K562 (cell line): ENCODE results near the gene ADRB1. TPM values are rescaled to one million over a fixed set of nuclear protein-coding genes. Genes with fewer than 3 reads are reported as not detected.

Source experiments
- ATF4 ChIP-seq: fragments of 450-650 bp; formaldehyde crosslinking; IDR thresholded peaks from 2 replicates; pipeline ENCODE4 v1.4.0; 2022; ENCODE audit warnings: mild to moderate bottlenecking, moderate library complexity
- ATF7 ChIP-seq: fragments of 450-650 bp; IDR thresholded peaks from 2 replicates; pipeline ENCODE4 v1.7.1; 2014; ENCODE audit warnings: mild to moderate bottlenecking, moderate library complexity
- CEBPB ChIP-seq: fragments of 450-650 bp; IDR thresholded peaks from 2 replicates; pipeline ENCODE4 v1.6.1; 2016; ENCODE audit warnings: missing genetic modification characterization, missing compliant biosample characterization
- EP300 ChIP-seq: IDR thresholded peaks from 2 replicates; pipeline ENCODE4 v1.6.1; 2012; ENCODE audit warnings: low read length, improper control_type of control experiment
- HNRNPK ChIP-seq: fragments of 200-400 bp; formaldehyde crosslinking; IDR thresholded peaks from one replicate; pipeline ENCODE4 v1.6.1; 2018; ENCODE audit warnings: mild to moderate bottlenecking, low read depth, low read length; ENCODE audit not compliant: poor library complexity, severe bottlenecking
- MEF2A ChIP-seq: IDR thresholded peaks from 2 replicates; pipeline ENCODE4 v1.6.1; 2011; ENCODE audit warnings: low read depth, mild to moderate bottlenecking, low read length, moderate library complexity; ENCODE audit not compliant: control insufficient read depth
- SIN3B ChIP-seq: fragments of 450-650 bp; IDR thresholded peaks from 2 replicates; pipeline ENCODE4 v1.6.1; 2017; ENCODE audit warnings: low read depth, mild to moderate bottlenecking, moderate library complexity
- ZBTB11 ChIP-seq, 3 experiments: fragments of 200-800 bp in 1 of 3; fragments of 250-450 bp in 1 of 3; fragments of 450-650 bp in 1 of 3; sonication (Bioruptor Pico) in 1 of 3; sonication (Bioruptor generic) in 1 of 3; formaldehyde crosslinking in 1 of 3; IDR thresholded peaks; 2 replicates each; pipeline versions ENCODE4 v1.6.1 to v1.8.0; 2016 to 2022; ENCODE audit warnings: mild to moderate bottlenecking in 2 of 3, missing genetic modification characterization in 2 of 3, missing compliant biosample characterization in 1 of 3, moderate library complexity in 1 of 3
- ZNF318 ChIP-seq, 2 experiments: fragments of 450-650 bp; IDR thresholded peaks; 2 replicates each; pipeline ENCODE4 v1.6.1; 2016; ENCODE audit warnings: mild to moderate bottlenecking in 2 of 2, borderline replicate concordance in 1 of 2, low read depth in 1 of 2, moderate library complexity in 1 of 2
- ZNF644 ChIP-seq: fragments of 200-800 bp; sonication (Bioruptor generic); IDR thresholded peaks from 2 replicates; pipeline ENCODE4 v1.6.1; 2016; ENCODE audit warnings: low read depth, missing genetic modification characterization, missing compliant biosample characterization
- ZNF699 ChIP-seq: fragments of 250-450 bp; sonication (Bioruptor Pico); IDR thresholded peaks from 2 replicates; pipeline ENCODE4 v1.8.0; 2021; ENCODE audit warnings: mild to moderate bottlenecking, moderate library complexity; ENCODE audit not compliant: insufficient replicate concordance
- polyA plus RNA-seq, 8 experiments: library from polyadenylated mRNA; depleted of rRNA in 4 of 8; stranded (reverse) in 5 of 8; unstranded in 3 of 8; fragments of >200 nt; fragmentation: Nextera tagmentation in 2 of 8; fragmentation: Illumina TruSeq in 1 of 8; extraction: Ambion mirVana in 2 of 8; extraction: Trizol in 1 of 8; gene quantifications; 2 replicates each; pipeline versions ENCODE4 v1.2.1 to v1.2.3, GENCODE V29; 2011 to 2014; ENCODE audit warnings: inconsistent platforms in 1 of 8, missing spikeins in 1 of 8
- total RNA-seq, 7 experiments: library from RNA; depleted of rRNA in 6 of 7; stranded (reverse); fragments of >200 nt in 6 of 7; fragmentation: Illumina TruSeq in 2 of 7; extraction: Trizol in 2 of 7; gene quantifications; 2 replicates each; pipeline versions ENCODE4 v1.2.1 to v1.2.3, GENCODE V29; 2011 to 2021; ENCODE audit warnings: low replicate concordance in 1 of 7
- TF ChIP-seq, protein P1 (sequence below): sonication (generic); IDR thresholded peaks from 2 replicates; pipeline ENCODE4 v1.6.1; 2016

ADRB1 gene
- total and polyA plus RNA-seq, 9 of the 15 experiments (the other 6 are each of a cell fraction or from before 2014, with no cell fraction given) = 0.07 to 0.11 (median 0.09) TPM; not detected in 6

- peak in 1 of 2 experiments; percentile 57; a peak in 1 of 4 replicates for TF ChIP-seq ZNF318 (IDR thresholded peaks at IDR 0.05; ENCODE audit: borderline replicate concordance in 1 of 2, low read depth in 1 of 2)
- TF ChIP-seq, protein P1, sequence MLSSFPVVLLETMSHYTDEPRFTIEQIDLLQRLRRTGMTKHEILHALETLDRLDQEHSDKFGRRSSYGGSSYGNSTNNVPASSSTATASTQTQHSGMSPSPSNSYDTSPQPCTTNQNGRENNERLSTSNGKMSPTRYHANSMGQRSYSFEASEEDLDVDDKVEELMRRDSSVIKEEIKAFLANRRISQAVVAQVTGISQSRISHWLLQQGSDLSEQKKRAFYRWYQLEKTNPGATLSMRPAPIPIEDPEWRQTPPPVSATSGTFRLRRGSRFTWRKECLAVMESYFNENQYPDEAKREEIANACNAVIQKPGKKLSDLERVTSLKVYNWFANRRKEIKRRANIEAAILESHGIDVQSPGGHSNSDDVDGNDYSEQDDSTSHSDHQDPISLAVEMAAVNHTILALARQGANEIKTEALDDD = 0 out of 2 replicates have a peak, but pooled peaks have one; percentile 26
- TF ChIP-seq EP300 = peak; percentile 74
- TF ChIP-seq MEF2A = peak; percentile 97
- 0 out of 2 replicates have a peak, but pooled peaks have one; percentile 14 for TF ChIP-seq ZNF644 (tag)
- no peak for TF ChIP-seq SIN3B
- TF ChIP-seq CEBPB = peak; percentile 97
- TF ChIP-seq ZNF699 = no peak
- peak; percentile 78 for TF ChIP-seq ATF7
- peak; percentile 97 for TF ChIP-seq ATF4 (CRISPR knock-in tag)
- TF ChIP-seq HNRNPK = no peak
- TF ChIP-seq ZBTB11 (CRISPR knock-in tag; IDR thresholded peaks at IDR 0.05) = 0 out of 6 replicates have a peak, but pooled peaks of 1 of the 3 experiments have one; percentile 27
Measured at GRCh38 chr10:114024876-114025610, 18.6 kb upstream of the ADRB1 start (continued).
